Glutamatergic neuron (in vitro differentiated cells): ENCODE results near the gene FNDC1. TPM values are rescaled to one million over a fixed set of nuclear protein-coding genes. Genes with fewer than 3 reads are reported as not detected.

Experiments used
- DNase-seq: peaks from one replicate; pipeline ENCODE4 v3.0.0; 2022
- H3K27ac Mint-ChIP-seq: one replicate; pipeline ENCODE4 v1.8.0; 2020; ENCODE audit warnings: mild to moderate bottlenecking, mixed read lengths, inconsistent platforms; ENCODE audit not compliant: unreplicated experiment
- H3K27me3 Mint-ChIP-seq: one replicate; pipeline ENCODE4 v1.8.0; 2020; ENCODE audit warnings: mild to moderate bottlenecking, moderate library complexity, mixed read lengths, inconsistent platforms; ENCODE audit not compliant: unreplicated experiment
- H3K36me3 Mint-ChIP-seq: one replicate; pipeline ENCODE4 v1.8.0; 2020; ENCODE audit warnings: mild to moderate bottlenecking, mixed read lengths, inconsistent platforms; ENCODE audit not compliant: unreplicated experiment
- H3K4me1 Mint-ChIP-seq: one replicate; pipeline ENCODE4 v1.8.0; 2020; ENCODE audit warnings: mild to moderate bottlenecking, low read depth, mixed read lengths, inconsistent platforms; ENCODE audit not compliant: unreplicated experiment
- H3K4me3 Mint-ChIP-seq: one replicate; pipeline ENCODE4 v1.8.0; 2020; ENCODE audit warnings: mild to moderate bottlenecking, mixed read lengths, inconsistent platforms; ENCODE audit not compliant: unreplicated experiment
- H3K9me3 Mint-ChIP-seq: one replicate; pipeline ENCODE4 v1.8.0; 2020; ENCODE audit warnings: mild to moderate bottlenecking, moderate library complexity, mixed read lengths, inconsistent platforms; ENCODE audit not compliant: unreplicated experiment
- CTCF ChIP-seq: fragments of 200-600 bp; sonication (generic); IDR thresholded peaks from one replicate; pipeline ENCODE4 v1.5.0; 2021; ENCODE audit not compliant: partially characterized antibody, unreplicated experiment
- total RNA-seq: library from RNA; stranded (reverse); fragmentation: NEBNext Ultra II Directional; extraction: Animal tissue kit (Norgen Biotek cat#: 25700); gene quantifications from one replicate; pipeline ENCODE4 v1.2.1, GENCODE V29; 2021; ENCODE audit not compliant: unreplicated experiment

Gene FNDC1
- total RNA-seq, 1 donor from 2014 or later, result 0.88 TPM

- Mint-ChIP-seq H3K36me3 (no peaks in the 10 kb centered on the region), H3K27me3 (peaks cover 1% of the 10 kb centered on the region), H3K9me3 (no peaks in the 10 kb centered on the region), H3K4me1 (no peaks in the 10 kb centered on the region), H3K4me3 (no peak overlapping the region), H3K27ac (no peak overlapping the region)
- DNase-seq, result no peak
- TF ChIP-seq CTCF, result no peak
These were observed 25.2 kb downstream of the FNDC1 start for GRCh38 chr6:159194421-159194820.

GRCh38 chr6:159196430-159196975 lies 27.3 kb downstream of the FNDC1 start:
- no peaks in the 10 kb centered on the region for H3K36me3 Mint-ChIP-seq
- no peak for DNase-seq
- peaks cover 1% of the 10 kb centered on the region for H3K27me3 Mint-ChIP-seq
- no peaks in the 10 kb centered on the region for H3K9me3 Mint-ChIP-seq
- no peak overlapping the region for H3K4me3 Mint-ChIP-seq
- no peak for TF ChIP-seq CTCF
- H3K27ac Mint-ChIP-seq, result no peak overlapping the region
- H3K4me1 Mint-ChIP-seq, result no peaks in the 10 kb centered on the region

GRCh38 chr6:159197251-159197650 lies 28.1 kb downstream of the FNDC1 start:
- Mint-ChIP-seq H3K4me3 (no peak overlapping the region), H3K27ac (no peak overlapping the region), H3K36me3 (no peaks in the 10 kb centered on the region)

GRCh38 chr6:159201336-159201735 lies 32.1 kb downstream of the FNDC1 start:
- no peaks in the 10 kb centered on the region for H3K36me3 Mint-ChIP-seq
- H3K9me3 Mint-ChIP-seq, result no peaks in the 10 kb centered on the region

More at GRCh38 chr6:159197251-159197650, 28.1 kb downstream of the FNDC1 start:
- no peak for DNase-seq
- Mint-ChIP-seq H3K4me1 (no peaks in the 10 kb centered on the region), H3K27me3 (peaks cover 4% of the 10 kb centered on the region), H3K9me3 (no peaks in the 10 kb centered on the region)
- TF ChIP-seq CTCF, result no peak

More at GRCh38 chr6:159201336-159201735, 32.1 kb downstream of the FNDC1 start:
- Mint-ChIP-seq H3K27ac (no peak overlapping the region), H3K27me3 (peaks cover 2% of the 10 kb centered on the region), H3K4me1 (no peaks in the 10 kb centered on the region), H3K4me3 (no peak overlapping the region)
- DNase-seq, result no peak
- TF ChIP-seq CTCF, result no peak
